ENCODE results near the gene KREMEN2. TPM values are rescaled to one million over a fixed set of nuclear protein-coding genes. Genes with fewer than 3 reads are reported as not detected.

KREMEN2 gene
- total and polyA plus RNA-seq, 2 of the 4 experiments (the other 2 are of a cell fraction): 0.03 TPM; not detected in 1

DNA sequence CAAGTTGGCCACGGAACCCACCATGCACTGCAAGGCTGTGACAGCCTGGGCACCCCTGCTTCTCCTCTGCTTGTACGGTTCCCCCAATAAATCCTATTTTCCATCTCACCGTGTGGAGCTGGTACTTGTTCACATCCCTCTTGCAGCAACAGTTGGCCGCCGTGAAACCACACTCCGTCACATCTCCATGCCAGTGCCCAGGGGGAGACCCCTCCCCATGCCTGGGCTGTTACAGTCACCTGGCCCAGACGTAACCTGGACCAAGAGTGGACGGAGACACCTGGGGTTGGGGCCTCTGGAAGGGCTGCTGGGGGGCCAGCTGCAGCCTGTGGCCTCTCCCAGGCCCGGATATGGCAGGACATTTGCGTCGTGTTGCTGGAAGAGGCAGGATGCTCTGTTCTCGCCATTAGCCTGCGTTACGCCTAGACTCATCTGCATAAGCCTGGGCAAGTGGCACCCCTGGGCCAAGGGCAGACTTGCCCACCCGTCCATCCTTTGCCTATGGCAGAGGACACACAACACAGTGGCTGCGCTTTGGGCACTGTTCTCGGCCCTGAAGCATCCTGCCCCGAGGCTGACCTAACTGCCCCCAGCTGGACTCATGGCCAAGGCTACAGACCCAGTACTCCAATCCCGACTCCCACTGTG is 14.2 kb upstream of the KREMEN2 start:
- no peak for DNase-seq
- H3K27me3 ChIP-seq (ENCODE audit: control insufficient read depth, insufficient read depth, low read length): peaks cover 18% of the 10 kb centered on the region
- no peak; the same call in 1 of the 2 replicates for ATAC-seq (ENCODE audit: low read depth)
- no peak overlapping the region for H2AK9ac ChIP-seq (replicated peaks; ENCODE audit: low read depth, low read length, poor library complexity)
- no peak overlapping the region for H3K56ac ChIP-seq (ENCODE audit: extremely low read depth, insufficient read depth, low read length)
- dilution Hi-C loops (cut with HindIII; ENCODE audit: low sequenced_read_pairs, unreplicated experiment) (no loop called here), in situ Hi-C loops (cut with MboI; ENCODE audit: low sequenced_read_pairs) (no loop called here), intact Hi-C loops (cut with micrococcal nuclease) (no loop called here)
- no peak overlapping the region for H4K8ac ChIP-seq (ENCODE audit: low read depth in 2 of 2, low read length in 2 of 2)
- CTCF ChIA-PET: no interaction called here
- no peak overlapping the region for H2AFZ ChIP-seq (replicated peaks; ENCODE audit: low read length, poor library complexity)
- no peak overlapping the region for H3K4me3 ChIP-seq (ENCODE audit: insufficient read depth, low read depth, low read length)
- no peak overlapping the region for H3K23ac ChIP-seq (ENCODE audit: low read depth, low read length)
- no peaks in the 10 kb centered on the region for H3K4me1 ChIP-seq (ENCODE audit: control insufficient read depth, insufficient read depth, low read length)
- H3K79me1 ChIP-seq (ENCODE audit: low read depth in 1 of 2, low read length in 2 of 2): no peaks in the 10 kb centered on the region
- TF ChIP-seq CEBPB (IDR thresholded peaks at IDR 0.05; ENCODE audit: low read depth, low read length): no peak
- TF ChIP-seq, protein P1, sequence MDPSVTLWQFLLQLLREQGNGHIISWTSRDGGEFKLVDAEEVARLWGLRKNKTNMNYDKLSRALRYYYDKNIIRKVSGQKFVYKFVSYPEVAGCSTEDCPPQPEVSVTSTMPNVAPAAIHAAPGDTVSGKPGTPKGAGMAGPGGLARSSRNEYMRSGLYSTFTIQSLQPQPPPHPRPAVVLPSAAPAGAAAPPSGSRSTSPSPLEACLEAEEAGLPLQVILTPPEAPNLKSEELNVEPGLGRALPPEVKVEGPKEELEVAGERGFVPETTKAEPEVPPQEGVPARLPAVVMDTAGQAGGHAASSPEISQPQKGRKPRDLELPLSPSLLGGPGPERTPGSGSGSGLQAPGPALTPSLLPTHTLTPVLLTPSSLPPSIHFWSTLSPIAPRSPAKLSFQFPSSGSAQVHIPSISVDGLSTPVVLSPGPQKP (IDR thresholded peaks at IDR 0.05; ENCODE audit: borderline replicate concordance, low read depth, low read length): no peak
- H3K18ac ChIP-seq (ENCODE audit: low read depth, low read length): no peak overlapping the region
- H4K91ac ChIP-seq (ENCODE audit: insufficient read depth, low read depth, low read length): no peak overlapping the region
- no peak overlapping the region for H2BK5ac ChIP-seq (ENCODE audit: low read depth, low read length, poor library complexity, severe bottlenecking)
- H3K9ac ChIP-seq (ENCODE audit: low read depth, low read length): no peak overlapping the region
- POLR2A ChIA-PET (ENCODE audit: unreplicated experiment): no interaction called here
- H3K14ac ChIP-seq (replicated peaks; ENCODE audit: low read depth, low read length): no peak overlapping the region
- H3K36me3 ChIP-seq (ENCODE audit: control insufficient read depth, insufficient read depth, low read length): peaks cover 21% of the 10 kb centered on the region
- no peak overlapping the region for H3K4ac ChIP-seq (ENCODE audit: low read depth, low read length)
- no peak overlapping the region for H3K27ac ChIP-seq (ENCODE audit: insufficient read depth, low read length)
- no peaks in the 10 kb centered on the region for H3K9me3 ChIP-seq (ENCODE audit: control insufficient read depth, insufficient read depth, low read length)
- no peak overlapping the region for H4K5ac ChIP-seq (ENCODE audit: low read depth, low read length)
- no peak overlapping the region for H2BK20ac ChIP-seq (ENCODE audit: low read depth, low read length)
- no peak overlapping the region for H3K4me2 ChIP-seq (ENCODE audit: low read depth, low read length)
- H2AK5ac ChIP-seq (ENCODE audit: low read depth, low read length): no peak overlapping the region
- H2BK120ac ChIP-seq (ENCODE audit: low read depth, low read length): no peak overlapping the region
- BruUV-seq (replicated peaks): no TSS peak
- 89% methylated on average over 6 of the region's 19 CpGs; no CpG with 5 or more reads in 1 of the 2 experiments for whole genome bisulfite sequencing, 2 experiments (ENCODE audit: extremely low coverage in 2 of 2, insufficient read length in 1 of 2)
- H4K20me1 ChIP-seq (ENCODE audit: insufficient read depth, low read length): 0 out of 2 replicates have a peak, but pooled peaks cover 8% of the 10 kb centered on the region
- H2BK15ac ChIP-seq (ENCODE audit: low read depth, low read length): no peak overlapping the region
- H3K9me1 ChIP-seq (ENCODE audit: insufficient read depth, low read length): 0 out of 2 replicates have a peak, but pooled peaks cover 3% of the 10 kb centered on the region
